IMR-90 (cell line): ENCODE data around the gene NME7. TPM values are rescaled to one million over a fixed set of nuclear protein-coding genes. Genes with fewer than 3 reads are reported as not detected.

Experiments used
- ATAC-seq: fragments of 200-7000 bp; cut with Tn5 transposase; 2 replicates; pipeline ENCODE4 v1.9.1; 2020; ENCODE audit warnings: low read depth, mild to moderate bottlenecking, moderate library complexity
- BruUV-seq: library from RNA; stranded (reverse); fragments of 400-500 nt; replicated peaks from 2 replicates; lab custom pipeline; 2021; lab: Mats Ljungman, UMichigan
- CTCF ChIA-PET: fragments of 300-600 bp; formaldehyde crosslinking; extraction: SDS; loops from one replicate; lab custom pipeline; 2021; ENCODE audit warnings: antibody characterized with exemption; lab: Yijun Ruan, JAX
- POLR2A ChIA-PET: fragments of 300-600 bp; sonication (Branson Sonifier 250); formaldehyde crosslinking; loops from one replicate; lab custom pipeline; 2022; ENCODE audit warnings: antibody characterized with exemption; ENCODE audit not compliant: unreplicated experiment; lab: Charles Lee
- DNase-seq: peaks from one replicate; pipeline ENCODE4 v3.0.0; 2013
- H2AFZ ChIP-seq: replicated peaks from 2 replicates; pipeline ENCODE3; 2013; ENCODE audit warnings: low read length, mild to moderate bottlenecking; ENCODE audit not compliant: poor library complexity
- H2AK5ac ChIP-seq: 2 replicates; pipeline ENCODE4 v1.6.1; 2013; ENCODE audit warnings: low read depth, low read length, inconsistent platforms
- H2AK9ac ChIP-seq: replicated peaks from 2 replicates; pipeline ENCODE3; 2013; ENCODE audit warnings: mild to moderate bottlenecking, low read depth, low read length, moderate library complexity; ENCODE audit not compliant: poor library complexity
- H2BK120ac ChIP-seq: 2 replicates; pipeline ENCODE4 v1.6.1; 2013; ENCODE audit warnings: low read depth, low read length, inconsistent platforms
- H2BK15ac ChIP-seq: 3 replicates; pipeline ENCODE4 v1.6.1; 2013; ENCODE audit warnings: low read depth, low read length, inconsistent platforms
- H2BK20ac ChIP-seq: 2 replicates; pipeline ENCODE4 v1.6.1; 2013; ENCODE audit warnings: low read depth, mild to moderate bottlenecking, inconsistent platforms, low read length, moderate library complexity
- H2BK5ac ChIP-seq: 2 replicates; pipeline ENCODE4 v1.6.1; 2013; ENCODE audit warnings: mild to moderate bottlenecking, low read depth, low read length, inconsistent platforms; ENCODE audit not compliant: poor library complexity, severe bottlenecking
- H3K14ac ChIP-seq: replicated peaks from 2 replicates; pipeline ENCODE4 v1.6.1; 2013; ENCODE audit warnings: low read depth, low read length, inconsistent platforms
- H3K18ac ChIP-seq: 2 replicates; pipeline ENCODE4 v1.6.1; 2013; ENCODE audit warnings: low read depth, low read length, control low read depth
- H3K23ac ChIP-seq: 2 replicates; pipeline ENCODE4 v1.6.1; 2013; ENCODE audit warnings: low read depth, low read length, inconsistent platforms
- H3K27ac ChIP-seq: 2 replicates; pipeline ENCODE4 v1.5.1; 2013; ENCODE audit warnings: mild to moderate bottlenecking, control low read depth, low read length; ENCODE audit not compliant: insufficient read depth
- H3K27me3 ChIP-seq: 2 replicates; pipeline ENCODE4 v1.6.1; 2013; ENCODE audit warnings: low read length; ENCODE audit not compliant: control insufficient read depth, insufficient read depth
- H3K36me3 ChIP-seq: 2 replicates; pipeline ENCODE4 v1.6.1; 2013; ENCODE audit warnings: low read length, mixed read lengths; ENCODE audit not compliant: control insufficient read depth, insufficient read depth
- H3K4ac ChIP-seq: 2 replicates; pipeline ENCODE4 v1.6.1; 2013; ENCODE audit warnings: low read depth, low read length, inconsistent platforms
- H3K4me1 ChIP-seq: 2 replicates; pipeline ENCODE4 v1.6.1; 2013; ENCODE audit warnings: low read length, mixed read lengths; ENCODE audit not compliant: control insufficient read depth, insufficient read depth
- H3K4me2 ChIP-seq: 2 replicates; pipeline ENCODE4 v1.6.1; 2013; ENCODE audit warnings: low read depth, mild to moderate bottlenecking, control low read depth, low read length, moderate library complexity
- H3K4me3 ChIP-seq: 2 replicates; pipeline ENCODE4 v1.5.1; 2013; ENCODE audit warnings: low read depth, mild to moderate bottlenecking, control low read depth, low read length, moderate library complexity; ENCODE audit not compliant: insufficient read depth
- H3K56ac ChIP-seq: 2 replicates; pipeline ENCODE4 v1.6.1; 2013; ENCODE audit warnings: low read length, inconsistent platforms; ENCODE audit not compliant: insufficient read depth; ENCODE audit errors: extremely low read depth
- H3K79me1 ChIP-seq, 2 experiments: 2 replicates each; pipeline ENCODE4 v1.6.1; 2013; ENCODE audit warnings: low read length in 2 of 2, inconsistent platforms in 1 of 2, low read depth in 1 of 2
- H3K9ac ChIP-seq: 2 replicates; pipeline ENCODE4 v1.6.1; 2013; ENCODE audit warnings: low read depth, low read length, control low read depth
- H3K9me1 ChIP-seq: 2 replicates; pipeline ENCODE4 v1.6.1; 2013; ENCODE audit warnings: low read length, inconsistent platforms; ENCODE audit not compliant: insufficient read depth
- H3K9me3 ChIP-seq: 2 replicates; pipeline ENCODE4 v1.6.1; 2013; ENCODE audit warnings: low read length; ENCODE audit not compliant: control insufficient read depth, insufficient read depth
- H4K20me1 ChIP-seq: 2 replicates; pipeline ENCODE4 v1.6.1; 2013; ENCODE audit warnings: low read length, inconsistent platforms; ENCODE audit not compliant: insufficient read depth
- H4K5ac ChIP-seq: 2 replicates; pipeline ENCODE4 v1.6.1; 2013; ENCODE audit warnings: mild to moderate bottlenecking, low read depth, low read length, control low read depth
- H4K8ac ChIP-seq, 2 experiments: 2 replicates each; pipeline ENCODE4 v1.6.1; 2013; ENCODE audit warnings: low read depth in 2 of 2, low read length in 2 of 2, control low read depth in 1 of 2, inconsistent platforms in 1 of 2
- H4K91ac ChIP-seq: 2 replicates; pipeline ENCODE4 v1.6.1; 2013; ENCODE audit warnings: low read depth, low read length, inconsistent platforms; ENCODE audit not compliant: insufficient read depth
- BHLHE40 ChIP-seq: fragments of 150-350 bp; IDR thresholded peaks from 2 replicates; pipeline ENCODE4 v1.6.1; 2016; ENCODE audit warnings: mild to moderate bottlenecking, low read depth, low read length
- CEBPB ChIP-seq: IDR thresholded peaks from 2 replicates; pipeline ENCODE4 v1.6.1; 2012; ENCODE audit warnings: low read depth, low read length, improper control_type of control experiment
- CHD1 ChIP-seq: IDR thresholded peaks from 2 replicates; pipeline ENCODE4 v1.6.1; 2012; ENCODE audit warnings: low read depth, low read length, improper control_type of control experiment
- FOS ChIP-seq: fragments of 150-350 bp; IDR thresholded peaks from 2 replicates; pipeline ENCODE4 v1.6.1; 2016; ENCODE audit warnings: low read depth, low read length
- MAFK ChIP-seq: IDR thresholded peaks from 2 replicates; pipeline ENCODE4 v1.6.1; 2012; ENCODE audit warnings: low read depth, low read length, improper control_type of control experiment
- MAZ ChIP-seq: IDR thresholded peaks from 2 replicates; pipeline ENCODE4 v1.6.1; 2012; ENCODE audit warnings: low read depth, mild to moderate bottlenecking, low read length, improper control_type of control experiment, moderate library complexity, borderline replicate concordance
- MXI1 ChIP-seq: IDR thresholded peaks from 2 replicates; pipeline ENCODE4 v1.6.1; 2012; ENCODE audit warnings: low read depth, mild to moderate bottlenecking, low read length, moderate library complexity, borderline replicate concordance
- NFE2L2 ChIP-seq: fragments of 150-350 bp; IDR thresholded peaks from 2 replicates; pipeline ENCODE4 v1.6.1; 2016; ENCODE audit warnings: low read depth, mild to moderate bottlenecking, low read length
- POLR2A ChIP-seq: IDR thresholded peaks from 2 replicates; pipeline ENCODE4 v1.6.1; 2012; ENCODE audit warnings: mild to moderate bottlenecking, low read depth, low read length
- RAD21 ChIP-seq: IDR thresholded peaks from 2 replicates; pipeline ENCODE4 v1.6.1; 2012; ENCODE audit warnings: low read length, improper control_type of control experiment
- RCOR1 ChIP-seq: IDR thresholded peaks from 2 replicates; pipeline ENCODE4 v1.6.1; 2012; ENCODE audit warnings: mild to moderate bottlenecking, low read length, improper control_type of control experiment; ENCODE audit not compliant: insufficient replicate concordance
- RFX5 ChIP-seq: IDR thresholded peaks from 2 replicates; pipeline ENCODE4 v1.8.0; 2012; ENCODE audit warnings: low read depth, mild to moderate bottlenecking, low read length, moderate library complexity
- SMC3 ChIP-seq: fragments of 150-350 bp; IDR thresholded peaks from 2 replicates; pipeline ENCODE4 v1.6.1; 2016; ENCODE audit warnings: low read depth, mild to moderate bottlenecking, antibody characterized with exemption, low read length, moderate library complexity
- WGBS, 2 experiments: methylation state at CpG; one replicate each; pipeline versions ENCODE4 v1.1.5 to v1.1.7; 2013; ENCODE audit warnings: missing lambda C conversion rate in 2 of 2; ENCODE audit not compliant: insufficient read length in 1 of 2; ENCODE audit errors: extremely low coverage in 2 of 2; 5-methylcytosine and 5-hydroxymethylcytosine counted together
- dilution Hi-C: fragments of 300-500 bp; cut with HindIII; formaldehyde crosslinking; loops from one replicate; pipeline ENCODE4 v1.14.3; 2018; ENCODE audit warnings: low sequenced_read_pairs; ENCODE audit not compliant: unreplicated experiment
- in situ Hi-C: fragments of 300-500 bp; cut with MboI; formaldehyde crosslinking; loops from 3 replicates; pipeline ENCODE4 v1.14.3; 2019; ENCODE audit warnings: low sequenced_read_pairs, inconsistent platforms, mixed read lengths
- intact Hi-C: fragments of 100-400 bp; cut with micrococcal nuclease; formaldehyde crosslinking; loops from 2 replicates; pipeline ENCODE4 v1.10.0; 2022
- polyA plus RNA-seq, 3 experiments: library from polyadenylated mRNA; depleted of rRNA; stranded (reverse); fragments of >200 nt; gene quantifications; 2 replicates each; pipeline ENCODE4 v1.2.3, GENCODE V29; 2012; ENCODE audit warnings: low replicate concordance in 1 of 3
- total RNA-seq: library from RNA; depleted of rRNA; stranded (reverse); fragments of >200 nt; gene quantifications from 2 replicates; pipeline ENCODE4 v1.2.3, GENCODE V29; 2012
- TF ChIP-seq, protein P1 (sequence below): conservative IDR thresholded peaks from 2 replicates; pipeline ENCODE4 v1.5.1; 2012; ENCODE audit warnings: mild to moderate bottlenecking, low read depth, low read length, improper control_type of control experiment
- TF ChIP-seq, protein P2 (sequence below): fragments of 150-350 bp; IDR thresholded peaks from 2 replicates; pipeline ENCODE4 v1.6.1; 2017; ENCODE audit warnings: mild to moderate bottlenecking, antibody characterized with exemption, low read length, low read depth
- TF ChIP-seq, protein P3 (sequence below): fragments of 150-350 bp; IDR thresholded peaks from 2 replicates; pipeline ENCODE4 v1.6.1; 2016; ENCODE audit warnings: low read depth, mild to moderate bottlenecking, low read length, moderate library complexity, borderline replicate concordance

NME7 gene
- total and polyA plus RNA-seq, 2 of the 4 experiments (the other 2 are of a cell fraction), result 18.3 to 22.4 TPM

DNA sequence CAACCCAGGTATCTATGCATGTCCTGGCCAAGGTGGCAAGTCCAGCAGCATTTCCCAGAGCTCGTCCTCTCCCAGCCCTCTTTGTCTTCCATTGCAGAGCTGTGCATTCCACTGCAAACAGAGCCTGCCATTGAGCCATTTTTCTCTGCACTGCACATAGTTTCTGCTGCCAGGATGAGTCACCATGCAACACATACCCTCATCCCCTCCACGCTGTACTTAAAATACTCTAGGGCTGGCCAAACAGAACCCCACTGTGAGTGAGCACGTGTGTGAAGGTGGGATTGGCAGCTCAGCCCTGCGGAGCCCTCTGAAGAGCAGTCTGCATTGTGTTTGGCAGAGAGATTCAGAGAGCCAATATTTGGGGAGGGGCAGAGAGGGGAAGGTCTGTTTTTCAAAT lies 265.0 kb downstream of the NME7 start:
- H3K9ac ChIP-seq, result no peak overlapping the region
- H4K20me1 ChIP-seq, result no peaks in the 10 kb centered on the region
- no peak overlapping the region for H3K4ac ChIP-seq
- no peak overlapping the region for H2BK120ac ChIP-seq
- H2AK9ac ChIP-seq, result peak overlapping the region; percentile 10
- ChIA-PET POLR2A (no interaction called here), CTCF (no interaction called here)
- H3K4me1 ChIP-seq, result peaks cover 3% of the 10 kb centered on the region; the same call in 1 of the 2 replicates
- in situ Hi-C loops, result loop anchor here (25.0 kb wide), 2 partner anchors 965 to 1610 kb away; partner anchors contain the start of gene GPR161
- dilution Hi-C loops, result no loop called here
- H3K4me3 ChIP-seq, result no peak overlapping the region
- no peaks in the 10 kb centered on the region for H3K36me3 ChIP-seq
- H3K27ac ChIP-seq, result no peak overlapping the region
- whole genome bisulfite sequencing, 2 experiments, result 0% methylated on average over 1 of the region's 4 CpGs; no CpG with 5 or more reads in 1 of the 2 experiments
- H3K23ac ChIP-seq, result no peak overlapping the region
- peaks cover 7% of the 10 kb centered on the region for H3K27me3 ChIP-seq
- H4K8ac ChIP-seq, result no peak overlapping the region; a peak in 1 of 4 replicates
- H3K18ac ChIP-seq, result no peak overlapping the region
- no peak overlapping the region for H3K14ac ChIP-seq
- H2AK5ac ChIP-seq, result no peak overlapping the region
- peaks cover 6 to 7% of the 10 kb centered on the region in 2 experiments; a peak in 3 of 4 replicates for H3K79me1 ChIP-seq
- no peak for TF ChIP-seq CHD1
- peak; percentile 88 for TF ChIP-seq FOS
- peak; percentile 24; the same call in 1 of the 2 replicates for TF ChIP-seq MAZ
- TF ChIP-seq MAFK, result no peak
- TF ChIP-seq NFE2L2, result no peak
- TF ChIP-seq RFX5, result no peak
- TF ChIP-seq CEBPB, result peak; percentile 49; the same call in 1 of the 2 replicates
- TF ChIP-seq SMC3, result no peak
- TF ChIP-seq BHLHE40, result peak; percentile 73
- no peak for TF ChIP-seq RCOR1
- TF ChIP-seq, protein P1, sequence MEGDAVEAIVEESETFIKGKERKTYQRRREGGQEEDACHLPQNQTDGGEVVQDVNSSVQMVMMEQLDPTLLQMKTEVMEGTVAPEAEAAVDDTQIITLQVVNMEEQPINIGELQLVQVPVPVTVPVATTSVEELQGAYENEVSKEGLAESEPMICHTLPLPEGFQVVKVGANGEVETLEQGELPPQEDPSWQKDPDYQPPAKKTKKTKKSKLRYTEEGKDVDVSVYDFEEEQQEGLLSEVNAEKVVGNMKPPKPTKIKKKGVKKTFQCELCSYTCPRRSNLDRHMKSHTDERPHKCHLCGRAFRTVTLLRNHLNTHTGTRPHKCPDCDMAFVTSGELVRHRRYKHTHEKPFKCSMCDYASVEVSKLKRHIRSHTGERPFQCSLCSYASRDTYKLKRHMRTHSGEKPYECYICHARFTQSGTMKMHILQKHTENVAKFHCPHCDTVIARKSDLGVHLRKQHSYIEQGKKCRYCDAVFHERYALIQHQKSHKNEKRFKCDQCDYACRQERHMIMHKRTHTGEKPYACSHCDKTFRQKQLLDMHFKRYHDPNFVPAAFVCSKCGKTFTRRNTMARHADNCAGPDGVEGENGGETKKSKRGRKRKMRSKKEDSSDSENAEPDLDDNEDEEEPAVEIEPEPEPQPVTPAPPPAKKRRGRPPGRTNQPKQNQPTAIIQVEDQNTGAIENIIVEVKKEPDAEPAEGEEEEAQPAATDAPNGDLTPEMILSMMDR, result no peak
- TF ChIP-seq POLR2A, result no peak
- TF ChIP-seq, protein P2, sequence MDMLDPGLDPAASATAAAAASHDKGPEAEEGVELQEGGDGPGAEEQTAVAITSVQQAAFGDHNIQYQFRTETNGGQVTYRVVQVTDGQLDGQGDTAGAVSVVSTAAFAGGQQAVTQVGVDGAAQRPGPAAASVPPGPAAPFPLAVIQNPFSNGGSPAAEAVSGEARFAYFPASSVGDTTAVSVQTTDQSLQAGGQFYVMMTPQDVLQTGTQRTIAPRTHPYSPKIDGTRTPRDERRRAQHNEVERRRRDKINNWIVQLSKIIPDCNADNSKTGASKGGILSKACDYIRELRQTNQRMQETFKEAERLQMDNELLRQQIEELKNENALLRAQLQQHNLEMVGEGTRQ, result no peak
- TF ChIP-seq MXI1, result 0 out of 2 replicates have a peak, but pooled peaks have one; percentile 48
- TF ChIP-seq, protein P3, sequence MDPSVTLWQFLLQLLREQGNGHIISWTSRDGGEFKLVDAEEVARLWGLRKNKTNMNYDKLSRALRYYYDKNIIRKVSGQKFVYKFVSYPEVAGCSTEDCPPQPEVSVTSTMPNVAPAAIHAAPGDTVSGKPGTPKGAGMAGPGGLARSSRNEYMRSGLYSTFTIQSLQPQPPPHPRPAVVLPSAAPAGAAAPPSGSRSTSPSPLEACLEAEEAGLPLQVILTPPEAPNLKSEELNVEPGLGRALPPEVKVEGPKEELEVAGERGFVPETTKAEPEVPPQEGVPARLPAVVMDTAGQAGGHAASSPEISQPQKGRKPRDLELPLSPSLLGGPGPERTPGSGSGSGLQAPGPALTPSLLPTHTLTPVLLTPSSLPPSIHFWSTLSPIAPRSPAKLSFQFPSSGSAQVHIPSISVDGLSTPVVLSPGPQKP, result no peak
- TF ChIP-seq RAD21, result peak; percentile 24; the same call in 1 of the 2 replicates
- no peak overlapping the region for H4K91ac ChIP-seq
- no peak overlapping the region for H4K5ac ChIP-seq
- no peak overlapping the region for H2BK15ac ChIP-seq
- no peaks in the 10 kb centered on the region; the same call in 1 of the 2 replicates for H3K9me1 ChIP-seq
- no peak overlapping the region for H2BK20ac ChIP-seq
- intact Hi-C loops, result no loop called here
- DNase-seq, result peak; percentile 85
- no peak overlapping the region for H2BK5ac ChIP-seq
- no peaks in the 10 kb centered on the region for H3K9me3 ChIP-seq
- peak overlapping the region; percentile 38 for H2AFZ ChIP-seq
- H3K4me2 ChIP-seq, result no peak overlapping the region
- no peak overlapping the region for H3K56ac ChIP-seq
- BruUV-seq, result no TSS peak
- peak; percentile 30 for ATAC-seq
